ENCODE measurements around the gene LRMDA. TPM values are rescaled to one million over a fixed set of nuclear protein-coding genes. Genes with fewer than 3 reads are reported as not detected.

LRMDA gene
- total and polyA plus RNA-seq, 4 donors, result 12.1 to 40.8 (median 21.6) TPM

- Histone ChIP-seq H3K9ac (ENCODE audit: insufficient read depth in 1 of 2, low read length in 2 of 2) (no peak overlapping the region), H3K27ac (ENCODE audit: low read depth in 1 of 2, low read length in 1 of 2) (no peak overlapping the region), H3K4me3 (no peak overlapping the region), H3K9me3 (ENCODE audit: control insufficient read depth in 4 of 4, insufficient read depth in 3 of 4, low read length in 3 of 4) (no peaks in the 10 kb centered on the region), H3K27me3 (ENCODE audit: control insufficient read depth in 3 of 3, insufficient read depth in 3 of 3, low read length in 2 of 3) (peaks cover 0 to 2% (median 0%) of the 10 kb centered on the region in 3 donors), H3K36me3 (ENCODE audit: control insufficient read depth in 4 of 4, insufficient read depth in 4 of 4, low read length in 4 of 4) (no peaks in the 10 kb centered on the region), H3K4me1 (ENCODE audit: control insufficient read depth in 5 of 5, insufficient read depth in 5 of 5, low read length in 5 of 5) (peaks cover 0 to 13% (median 2%) of the 10 kb centered on the region in 5 donors)
- ATAC-seq (ENCODE audit: insufficient read depth, low FRiP score) (no peak), DNase-seq (no peak)
- no peak for TF ChIP-seq CTCF (IDR thresholded peaks at IDR 0.05; ENCODE audit: control extremely low read depth, extremely low read depth)
- 82 to 86% methylated on average over 9 of the region's 9 CpGs for WGBS, 2 donors
These were observed 275.8 kb downstream of the LRMDA start for GRCh38 chr10:75707080-75707840.

GRCh38 chr10:75708060-75708459, 276.6 kb downstream of the LRMDA start:
- H3K27ac ChIP-seq (ENCODE audit: low read depth in 1 of 2, low read length in 1 of 2), result no peak overlapping the region
- no peaks in the 10 kb centered on the region for H3K36me3 ChIP-seq (ENCODE audit: control insufficient read depth in 4 of 4, insufficient read depth in 4 of 4, low read length in 4 of 4)
- H3K27me3 ChIP-seq (ENCODE audit: control insufficient read depth in 3 of 3, insufficient read depth in 3 of 3, low read length in 2 of 3), result peaks cover 0 to 2% (median 0%) of the 10 kb centered on the region in 3 donors
- no peak for ATAC-seq (ENCODE audit: insufficient read depth, low FRiP score)
- no peak for TF ChIP-seq CTCF (IDR thresholded peaks at IDR 0.05; ENCODE audit: control extremely low read depth, extremely low read depth)
- peaks cover 0 to 19% (median 2%) of the 10 kb centered on the region in 5 donors for H3K4me1 ChIP-seq (ENCODE audit: control insufficient read depth in 5 of 5, insufficient read depth in 5 of 5, low read length in 5 of 5)
- DNase-seq, result no peak
- H3K9me3 ChIP-seq (ENCODE audit: control insufficient read depth in 4 of 4, insufficient read depth in 3 of 4, low read length in 3 of 4), result no peaks in the 10 kb centered on the region
- 34 to 60% methylated on average over 9 of the region's 9 CpGs for WGBS, 2 donors
- no peak overlapping the region for H3K4me3 ChIP-seq
- no peak overlapping the region for H3K9ac ChIP-seq (ENCODE audit: insufficient read depth in 1 of 2, low read length in 2 of 2)

GRCh38 chr10:75709245-75709644, 277.8 kb downstream of the LRMDA start:
- WGBS, 2 donors, result 79 to 90% methylated on average over 4 of the region's 4 CpGs
- Histone ChIP-seq H3K9ac (ENCODE audit: insufficient read depth in 1 of 2, low read length in 2 of 2) (no peak overlapping the region), H3K36me3 (ENCODE audit: control insufficient read depth in 4 of 4, insufficient read depth in 4 of 4, low read length in 4 of 4) (no peaks in the 10 kb centered on the region), H3K27me3 (ENCODE audit: control insufficient read depth in 3 of 3, insufficient read depth in 3 of 3, low read length in 2 of 3) (peaks cover 0 to 2% (median 0%) of the 10 kb centered on the region in 3 donors), H3K4me3 (no peak overlapping the region), H3K9me3 (ENCODE audit: control insufficient read depth in 4 of 4, insufficient read depth in 3 of 4, low read length in 3 of 4) (no peaks in the 10 kb centered on the region), H3K4me1 (ENCODE audit: control insufficient read depth in 5 of 5, insufficient read depth in 5 of 5, low read length in 5 of 5) (peaks cover 0 to 19% (median 2%) of the 10 kb centered on the region in 5 donors), H3K27ac (ENCODE audit: low read depth in 1 of 2, low read length in 1 of 2) (no peak overlapping the region)
- TF ChIP-seq CTCF (IDR thresholded peaks at IDR 0.05; ENCODE audit: control extremely low read depth, extremely low read depth), result no peak
- ATAC-seq (ENCODE audit: insufficient read depth, low FRiP score) (no peak), DNase-seq (no peak)

All from lung (tissue), 12 donors.